RPMI8226 (cell line): ENCODE results near the gene C2CD3.
"Not testable (repeated sequence)": the region's sequence is repeated elsewhere in the genome, so short reads cannot be mapped to it uniquely, and the experiment has no call there.

Source experiments
- DNase-seq: peaks from one replicate; pipeline ENCODE4 v3.0.0-alpha.2; 2015

The C2CD3 gene

DNA sequence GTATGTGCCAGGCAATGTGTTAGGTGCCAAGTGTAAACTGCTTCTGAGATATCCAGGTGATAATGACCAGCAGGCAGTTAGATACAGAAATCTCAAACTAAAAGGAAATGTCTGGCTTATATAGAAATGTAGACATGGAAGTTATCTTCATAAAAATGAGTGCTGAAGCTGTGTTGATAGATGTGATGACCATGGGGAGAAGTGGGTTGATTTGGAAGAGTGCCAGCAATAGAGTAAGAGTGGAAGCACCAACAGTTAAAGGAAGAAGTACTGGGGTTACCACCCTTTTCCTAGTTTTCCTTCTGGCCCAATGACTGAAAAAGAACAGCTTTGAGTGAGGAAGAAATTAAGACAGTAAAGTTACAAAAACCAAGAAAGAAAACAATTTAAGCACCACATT lies 68.5 kb downstream of the C2CD3 start:
- no peak for DNase-seq

DNA sequence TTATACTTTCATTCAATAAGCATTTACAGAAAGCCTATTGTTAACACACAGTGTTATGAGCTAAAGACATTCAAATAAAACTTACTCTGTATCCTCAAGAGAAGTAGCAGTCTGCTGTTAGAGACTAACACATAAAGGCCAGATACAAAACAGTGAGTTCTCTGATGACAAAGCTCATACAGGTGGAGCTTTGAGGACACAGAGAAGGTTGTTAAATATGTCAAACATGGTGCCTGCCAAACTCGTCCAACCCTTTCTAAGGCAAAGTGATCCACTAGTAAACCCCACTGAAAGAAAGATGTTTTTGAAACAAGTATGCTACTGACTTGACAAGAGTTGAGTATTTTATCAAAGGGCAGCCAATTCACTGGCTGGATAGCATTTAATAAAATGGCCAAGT lies 70.1 kb downstream of the C2CD3 start:
- no peak for DNase-seq

DNA sequence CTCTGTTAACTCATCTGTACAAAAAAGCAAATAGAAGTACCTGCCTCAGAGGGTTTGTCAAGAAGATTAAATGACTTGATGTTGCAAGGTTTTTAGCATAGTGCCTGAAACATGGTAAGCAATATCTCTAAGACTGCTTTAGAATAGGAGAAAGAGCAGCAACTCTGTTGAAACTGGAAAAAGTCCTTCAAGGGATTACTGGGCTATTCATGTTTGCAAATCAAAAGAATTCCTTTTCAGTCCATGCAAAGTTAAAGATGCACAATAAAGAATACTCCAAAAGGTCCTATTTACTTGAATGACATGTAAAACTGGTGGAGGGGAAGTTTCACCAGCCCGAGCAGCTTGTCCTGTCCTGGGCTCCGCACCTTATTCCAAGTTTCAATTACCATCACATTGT lies 70.6 kb downstream of the C2CD3 start:
- DNase-seq, result no peak

DNA sequence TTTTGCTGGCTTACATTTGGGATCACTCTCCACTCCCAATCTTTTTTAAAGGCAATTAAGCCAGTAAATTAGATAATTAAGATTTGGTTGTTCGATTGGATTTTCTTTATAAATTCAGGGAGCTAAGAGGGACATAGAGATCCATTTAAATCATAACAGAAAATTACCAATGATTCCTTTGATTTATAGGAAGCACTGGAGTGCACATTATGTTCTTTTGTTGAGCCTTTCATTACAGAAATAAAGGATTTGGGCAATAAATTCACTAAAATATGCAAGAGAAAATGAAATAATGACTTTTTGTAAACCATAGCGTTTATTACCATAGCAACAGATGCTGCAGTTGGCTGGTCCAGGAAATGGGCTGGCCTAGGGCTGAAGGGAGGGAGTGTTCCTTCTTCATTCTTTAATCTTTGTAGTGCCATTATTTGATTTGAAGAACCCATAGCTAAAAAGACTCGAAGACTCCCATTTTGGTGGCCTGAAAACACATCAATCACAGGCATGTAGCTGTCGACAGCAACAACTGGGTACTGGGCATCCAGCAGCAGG lies 73.0 kb downstream of the C2CD3 start:
- no peak for DNase-seq

DNA sequence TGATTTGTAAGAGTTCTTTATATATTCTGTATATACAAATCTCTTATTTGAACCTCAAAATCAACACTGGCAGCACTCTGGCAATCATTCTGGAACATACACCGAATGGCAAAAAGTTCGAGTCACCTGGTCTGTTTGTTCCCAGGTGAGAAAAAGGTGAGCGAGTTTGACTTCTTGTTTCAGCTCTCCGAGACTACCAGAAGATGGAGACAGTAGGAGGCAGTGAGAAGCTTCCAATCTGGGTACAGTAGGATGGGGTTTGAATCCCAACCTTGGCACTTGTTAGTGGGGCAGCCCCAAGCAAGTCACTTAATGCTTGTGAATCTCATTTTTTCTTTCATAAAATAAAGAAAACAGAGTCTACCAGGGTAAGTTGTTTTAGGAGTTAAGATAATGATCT lies 76.4 kb downstream of the C2CD3 start:
- no peak for DNase-seq

DNA sequence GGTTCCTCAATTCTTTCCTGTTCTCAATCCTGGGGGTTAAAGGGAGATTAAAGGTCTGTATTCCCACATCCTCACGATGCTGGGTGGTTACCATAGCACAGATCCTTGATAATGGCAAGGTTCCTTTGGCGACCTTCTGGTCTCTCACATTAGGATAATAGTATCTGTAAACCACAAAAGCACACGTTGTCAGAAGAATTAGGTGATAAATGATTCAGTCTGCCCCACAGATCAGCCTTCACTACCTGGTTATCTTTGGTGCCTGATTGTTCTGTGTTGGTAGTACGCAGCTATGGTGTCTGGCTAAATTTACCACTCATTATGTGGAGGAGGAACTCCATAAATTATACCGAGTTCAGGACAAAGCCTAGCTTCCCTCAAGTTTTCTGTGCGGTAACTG lies 78.4 kb downstream of the C2CD3 start:
- DNase-seq, result no peak

DNA sequence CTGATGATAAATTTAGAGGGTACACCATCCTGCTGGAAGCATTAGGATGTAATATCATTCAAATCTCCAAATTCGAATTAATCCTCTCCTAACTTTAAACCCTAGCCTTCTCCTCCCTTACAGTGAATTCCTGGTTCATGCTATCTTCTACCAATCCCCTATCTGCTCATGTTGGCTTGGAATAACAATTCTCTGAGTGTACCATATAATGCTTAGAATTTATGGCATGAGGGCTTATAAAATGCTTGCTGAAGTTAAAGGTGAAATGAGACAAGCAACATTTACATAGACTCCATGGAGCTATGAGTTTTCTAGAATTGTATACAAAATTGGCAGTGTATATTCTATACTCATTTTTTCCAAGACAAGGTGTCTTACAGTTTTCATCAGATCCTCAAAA lies 79.3 kb downstream of the C2CD3 start:
- DNase-seq, result no peak

DNA sequence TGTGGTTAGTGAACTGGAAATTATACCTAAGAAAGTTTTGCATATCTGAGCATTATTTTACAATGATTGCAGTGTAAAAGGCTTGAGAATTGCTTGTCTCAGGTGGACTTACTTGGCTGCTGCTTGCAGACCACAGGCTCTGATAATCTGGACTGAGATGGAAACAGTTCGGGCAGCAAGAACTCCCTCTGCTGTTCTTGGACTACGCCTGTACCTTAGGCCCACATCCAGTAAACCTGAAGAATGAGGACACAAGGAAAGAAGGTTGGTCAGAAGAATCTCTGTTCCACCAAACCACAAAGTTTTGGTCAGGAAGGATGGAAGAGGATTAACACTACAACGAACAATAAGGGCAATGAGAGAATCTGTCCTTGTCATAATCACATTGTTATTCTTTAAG lies 80.1 kb downstream of the C2CD3 start:
- DNase-seq, result peak; percentile 17

DNA sequence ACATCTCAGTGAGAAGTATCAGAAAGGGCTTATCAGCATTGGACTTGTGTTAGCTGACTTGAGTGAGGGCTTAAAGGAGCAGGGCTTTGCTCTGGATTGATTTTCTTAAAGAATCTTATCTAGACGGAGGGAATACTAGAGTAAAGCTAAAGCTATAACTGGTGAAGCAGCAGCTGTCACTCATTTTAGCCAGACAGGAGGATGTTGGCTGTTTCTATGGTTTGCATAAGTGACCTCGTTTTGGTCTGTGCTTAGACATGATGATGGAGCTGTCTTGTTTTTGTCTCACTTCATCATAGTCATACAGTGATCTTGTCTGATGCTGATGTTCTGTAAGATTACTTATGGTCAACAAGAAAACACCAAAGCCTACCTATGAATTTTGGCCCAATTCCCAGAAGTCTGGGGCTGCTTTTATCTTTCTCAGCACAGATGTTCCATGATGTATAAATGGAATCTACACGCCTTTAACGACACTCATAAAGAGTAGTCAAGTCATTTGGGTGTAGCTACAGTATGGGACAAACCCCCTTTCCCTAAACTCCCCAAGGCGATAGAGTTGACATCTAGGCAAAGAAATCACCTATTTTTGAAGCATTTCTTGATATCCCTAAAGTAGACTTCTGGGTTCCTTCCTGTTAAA lies 84.4 kb downstream of the C2CD3 start:
- DNase-seq, result peak; percentile 49

DNA sequence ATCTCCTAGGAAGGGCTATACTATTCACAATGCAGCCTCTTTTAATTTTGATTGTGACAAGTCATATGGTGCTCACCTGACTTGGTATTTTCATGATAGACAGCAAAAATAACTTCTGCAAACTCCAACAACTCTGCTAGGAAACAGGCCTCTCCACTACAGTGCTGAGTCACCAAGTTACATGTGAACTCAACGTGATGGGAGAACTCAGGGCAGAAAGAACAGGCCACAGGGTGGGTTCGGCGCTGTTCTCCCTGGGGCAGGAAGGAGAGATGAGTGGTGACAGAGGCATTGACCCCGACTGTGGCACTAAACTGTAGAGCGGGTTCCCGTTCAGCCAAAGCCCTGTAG lies 85.3 kb downstream of the C2CD3 start:
- peak; percentile 63 for DNase-seq

DNA sequence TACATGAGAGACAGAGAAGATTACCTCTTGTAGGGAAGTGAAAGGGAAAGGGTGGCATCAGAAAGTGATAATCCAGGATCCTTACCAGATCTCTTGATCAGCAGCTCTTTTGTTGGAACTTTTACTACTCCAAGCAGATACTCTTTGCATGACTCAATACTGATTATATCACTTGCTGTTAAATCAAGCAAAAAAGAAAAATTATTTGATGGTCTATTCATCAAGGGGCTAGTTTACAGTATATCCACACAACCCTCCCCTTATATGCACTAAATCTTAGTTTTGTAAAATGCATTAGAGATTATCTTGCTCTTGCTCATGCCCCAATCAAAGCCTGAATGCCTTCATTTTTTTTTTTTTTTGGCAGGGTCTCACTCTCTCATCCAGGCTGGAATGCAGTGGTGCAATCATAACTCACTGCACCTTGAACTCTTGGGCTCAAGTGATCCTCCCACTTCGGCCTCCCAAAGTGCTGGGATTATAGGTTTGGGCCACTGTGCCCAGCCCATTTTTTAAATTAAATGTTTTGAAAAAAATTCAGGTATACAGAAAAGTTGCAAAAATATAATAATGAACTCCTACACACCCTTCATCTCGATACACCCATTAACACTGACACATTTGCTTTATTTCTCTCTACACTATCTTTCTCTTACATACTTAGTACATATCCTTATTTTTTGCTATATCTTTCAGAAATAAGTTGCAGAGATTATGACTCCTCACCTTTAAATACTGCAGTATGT lies 85.8 kb downstream of the C2CD3 start:
- DNase-seq, result no peak

DNA sequence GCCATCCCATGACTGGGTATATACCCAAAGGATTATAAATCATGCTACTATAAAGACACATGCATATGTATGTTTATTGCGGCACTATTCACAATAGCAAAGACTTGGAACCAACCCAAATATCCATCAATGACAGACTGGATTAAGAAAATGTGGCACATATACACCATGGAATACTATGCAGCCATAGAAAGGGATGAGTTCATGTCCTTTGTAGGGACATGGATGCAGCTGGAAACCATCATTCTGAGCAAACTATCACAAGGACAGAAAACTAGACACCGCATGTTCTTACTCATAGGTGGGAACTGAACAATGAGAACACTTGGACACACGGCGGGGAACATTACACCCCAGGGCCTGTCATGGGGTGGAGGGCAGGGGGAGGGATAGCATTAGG lies 86.9 kb downstream of the C2CD3 start:
- DNase-seq, result not testable (repeated sequence)

DNA sequence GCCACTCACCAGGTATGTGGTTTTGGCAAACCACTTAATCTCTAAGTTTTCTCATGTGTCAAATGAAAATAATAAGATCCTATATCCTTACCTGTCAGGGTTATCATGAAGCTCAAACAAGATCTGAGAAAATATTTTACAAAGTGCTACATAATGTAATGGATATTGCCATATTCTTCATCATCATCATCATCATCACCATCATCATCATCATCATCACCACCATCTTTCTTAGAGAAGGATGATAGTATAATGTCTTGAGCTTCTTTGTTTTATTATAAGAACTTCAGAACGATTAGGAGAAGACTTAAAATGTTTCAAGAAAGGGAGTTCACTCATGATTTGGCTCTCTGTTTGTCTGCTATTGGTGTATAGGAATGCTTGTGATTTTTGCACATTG lies 89.4 kb downstream of the C2CD3 start:
- DNase-seq, result no peak

DNA sequence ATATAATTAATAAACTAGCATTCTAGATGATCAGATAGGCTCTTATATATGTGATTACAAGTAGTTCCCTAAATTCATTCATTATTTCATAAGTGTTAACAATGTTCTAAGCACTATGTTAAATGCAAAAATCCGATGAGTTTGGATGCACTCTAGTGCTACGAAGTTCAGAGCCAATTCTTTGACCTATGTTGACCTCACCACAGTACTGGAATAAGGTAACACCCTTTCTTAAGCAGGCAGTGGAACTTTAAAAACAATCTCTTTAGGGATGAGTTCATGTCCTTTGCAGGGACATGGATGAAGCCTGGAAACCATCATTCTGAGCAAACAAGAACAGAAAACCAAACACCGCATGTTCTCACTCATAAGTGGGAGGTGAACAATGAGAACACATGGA lies 93.6 kb downstream of the C2CD3 start:
- DNase-seq, result no peak

DNA sequence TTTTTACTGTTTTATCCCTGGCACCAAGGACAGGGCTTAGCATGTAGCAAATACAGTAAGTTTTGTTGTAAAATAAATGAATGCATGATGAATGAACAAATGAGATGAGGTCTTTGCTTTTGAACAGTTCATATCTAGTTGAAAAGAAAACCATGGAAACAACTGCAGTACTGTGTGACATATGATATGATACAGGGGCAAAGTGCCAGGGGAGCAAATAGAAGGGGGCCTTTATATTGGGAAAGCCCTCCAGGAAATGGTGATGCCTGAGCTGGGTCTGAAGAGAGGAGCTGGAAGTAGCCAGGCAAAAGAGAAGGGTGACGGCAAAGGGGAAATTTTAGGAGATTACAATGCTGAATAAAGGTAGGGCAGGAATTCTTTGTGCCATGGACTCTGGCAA lies 98.1 kb downstream of the C2CD3 start:
- no peak for DNase-seq

DNA sequence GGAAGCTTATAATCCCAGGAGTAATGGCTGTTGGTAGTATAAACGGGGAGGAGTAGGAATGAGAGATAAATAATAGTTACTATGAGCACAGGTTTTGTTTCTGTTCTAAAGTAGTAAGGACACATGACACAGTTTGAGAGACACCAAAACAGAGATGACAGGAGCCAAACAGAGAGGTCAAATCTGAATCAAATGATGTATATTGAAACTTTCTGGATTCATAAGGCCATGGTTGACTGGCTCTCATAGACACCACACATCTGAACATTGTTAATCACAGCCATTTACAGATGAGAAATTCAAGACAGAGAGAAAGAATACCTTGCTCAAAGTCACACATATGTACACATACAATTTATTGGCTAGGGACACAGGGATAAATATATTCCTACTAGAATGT lies 98.5 kb downstream of the C2CD3 start:
- DNase-seq, result no peak

DNA sequence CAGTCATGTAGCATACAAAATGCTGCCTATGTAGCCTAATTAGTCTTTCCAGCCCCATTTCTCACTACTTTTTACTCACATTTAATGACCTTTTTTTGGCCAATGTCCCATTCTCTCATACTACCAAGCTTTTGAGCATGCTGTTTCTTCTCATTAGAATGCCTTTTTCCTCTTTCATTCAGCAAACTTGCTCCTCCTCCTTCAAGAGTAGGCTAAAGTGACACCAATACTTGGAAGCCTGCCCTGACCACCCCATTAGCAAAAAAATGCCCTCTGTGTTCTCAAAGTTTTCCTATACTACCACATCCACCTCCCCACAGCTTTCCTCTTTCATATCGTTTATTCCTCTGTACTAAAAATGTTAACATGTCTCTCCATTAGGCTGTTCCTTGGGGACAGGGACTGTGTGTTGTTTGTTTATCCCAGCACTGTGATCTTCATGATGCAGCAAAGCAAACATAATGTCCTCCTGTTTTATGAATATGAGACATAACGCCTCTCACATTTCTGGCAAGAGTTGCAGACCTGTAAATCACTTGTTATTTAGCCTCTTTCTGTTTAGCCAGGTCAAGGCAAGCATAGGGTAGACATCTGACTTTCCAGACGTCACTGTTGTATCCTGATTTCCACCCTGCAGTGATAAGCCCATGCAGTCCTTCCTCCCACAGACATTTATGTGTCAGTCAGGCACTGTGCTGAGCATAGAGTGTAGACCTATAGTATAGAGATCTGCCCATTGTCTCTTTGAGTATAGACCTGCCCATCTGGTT lies 99.9 kb downstream of the C2CD3 start:
- DNase-seq, result no peak

DNA sequence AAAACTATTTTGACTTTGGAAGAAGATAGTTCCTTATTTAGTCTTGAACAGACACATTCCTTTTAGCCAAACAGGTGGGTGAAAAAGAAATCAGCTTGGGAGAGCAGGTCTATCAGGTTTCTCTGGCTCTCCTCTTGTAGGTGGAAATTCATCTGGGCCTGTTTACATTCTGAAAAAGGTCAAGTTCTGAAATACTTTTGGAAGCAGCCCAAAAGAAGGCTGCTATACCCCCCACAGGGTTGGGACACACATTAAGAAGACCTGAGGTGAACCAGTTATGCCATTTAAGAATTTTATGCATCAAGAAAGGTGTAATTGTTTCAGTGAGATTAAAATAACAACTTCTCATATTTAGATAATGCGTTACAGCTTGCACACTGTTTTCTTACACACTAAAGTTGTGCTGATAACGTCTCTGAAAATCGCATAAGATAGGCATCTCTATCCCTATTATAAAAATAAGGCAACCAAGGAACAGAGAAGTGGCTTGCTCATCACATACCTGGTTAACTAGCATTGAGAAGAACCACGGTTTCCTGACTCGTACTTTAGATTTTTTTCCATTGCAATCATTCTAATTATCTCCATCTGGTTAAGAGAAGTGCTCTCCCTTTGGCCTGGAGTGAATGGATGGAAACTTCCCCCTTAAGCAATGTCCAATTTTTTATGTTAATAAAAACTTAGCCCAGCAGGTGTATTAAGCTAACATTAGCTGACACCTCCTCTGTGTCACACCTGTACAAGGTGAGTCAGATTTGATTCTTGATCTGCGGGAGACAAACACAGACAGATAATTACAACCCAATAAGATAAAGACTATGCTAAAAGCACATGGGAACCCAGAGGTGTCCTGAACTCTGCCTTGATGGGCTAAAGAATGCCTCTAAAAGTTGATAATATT lies 101.4 kb downstream of the C2CD3 start:
- DNase-seq, result no peak

DNA sequence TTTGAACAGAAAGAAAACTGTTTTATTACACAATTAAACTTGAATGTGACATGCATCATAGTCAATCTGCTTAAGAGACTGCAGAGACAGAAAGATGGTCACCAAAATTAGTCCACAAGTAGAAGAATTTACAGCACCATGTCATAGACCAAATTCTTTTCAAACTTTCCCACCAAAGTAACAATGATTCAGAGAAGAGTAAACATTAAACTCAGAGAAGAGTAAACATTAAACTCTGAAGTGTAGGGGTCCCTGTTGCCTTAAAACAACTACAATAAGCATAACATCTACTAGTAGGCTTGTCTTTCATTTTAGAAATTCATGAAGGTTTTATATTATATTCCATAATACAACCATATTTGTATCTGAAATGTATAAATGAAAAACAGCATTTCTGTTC lies 104.1 kb downstream of the C2CD3 start:
- DNase-seq, result not testable (repeated sequence)

DNA sequence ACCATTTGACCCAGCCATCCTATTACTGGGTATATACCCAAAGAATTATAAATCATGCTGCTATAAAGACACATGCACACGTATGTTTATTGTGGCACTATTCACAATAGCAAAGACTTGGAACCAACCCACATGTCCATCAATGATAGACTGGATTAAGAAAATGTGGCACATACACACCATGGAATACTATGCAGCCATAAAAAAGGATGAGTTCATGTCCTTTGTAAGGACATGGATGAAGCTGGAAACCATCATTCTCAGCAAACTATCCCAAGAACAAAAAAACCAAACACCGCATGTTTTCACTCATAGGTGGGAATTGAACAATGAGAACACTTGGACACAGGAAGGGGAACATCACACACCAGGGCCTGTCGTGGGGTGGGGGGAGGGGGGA lies 105.3 kb downstream of the C2CD3 start:
- DNase-seq, result not testable (repeated sequence)

DNA sequence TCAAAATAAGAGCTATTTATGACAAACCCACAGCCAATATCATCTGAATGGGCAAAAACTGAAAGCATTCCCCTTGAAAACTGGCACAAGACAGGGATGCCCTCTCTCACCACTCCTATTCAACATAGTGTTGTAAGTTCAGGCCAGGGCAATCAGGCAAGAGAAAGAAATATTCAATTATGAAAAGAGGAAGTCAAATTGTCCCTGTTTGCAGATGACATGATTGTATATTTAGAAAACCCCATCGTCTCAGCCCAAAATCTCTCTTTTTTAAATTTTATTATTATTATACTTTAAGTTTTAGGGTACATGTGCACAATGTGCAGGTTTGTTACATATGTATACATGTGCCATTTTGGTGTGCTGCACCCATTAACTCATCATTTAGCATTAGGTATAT lies 107.2 kb downstream of the C2CD3 start:
- not testable (repeated sequence) for DNase-seq

DNA sequence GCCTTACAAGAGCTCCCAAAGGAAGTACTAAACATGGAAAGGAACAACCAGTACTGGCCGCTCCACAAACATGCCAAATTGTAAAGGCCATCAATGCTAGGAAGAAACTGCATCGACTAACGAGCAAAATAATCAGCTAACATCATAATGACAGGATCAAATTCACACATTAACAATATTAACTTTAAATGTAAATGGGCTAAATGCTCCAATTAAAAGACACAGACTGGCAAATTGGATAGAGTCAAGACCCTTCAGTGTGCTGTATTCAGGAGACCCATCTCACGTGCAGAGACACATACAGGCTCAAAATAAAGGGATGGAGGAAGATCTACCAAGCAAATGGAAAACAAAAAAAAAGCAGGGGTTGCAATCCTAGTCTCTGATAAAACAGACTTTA lies 109.2 kb downstream of the C2CD3 start:
- not testable (repeated sequence) for DNase-seq
